GM19099 (cell line): ENCODE results near the gene KCNQ5.

Experiments used
- POLR2A ChIP-seq: IDR thresholded peaks from 3 replicates; pipeline ENCODE4 v1.6.1; 2011; ENCODE audit warnings: low read depth; ENCODE audit not compliant: insufficient read length; ENCODE audit errors: extremely low read depth

The KCNQ5 gene

DNA sequence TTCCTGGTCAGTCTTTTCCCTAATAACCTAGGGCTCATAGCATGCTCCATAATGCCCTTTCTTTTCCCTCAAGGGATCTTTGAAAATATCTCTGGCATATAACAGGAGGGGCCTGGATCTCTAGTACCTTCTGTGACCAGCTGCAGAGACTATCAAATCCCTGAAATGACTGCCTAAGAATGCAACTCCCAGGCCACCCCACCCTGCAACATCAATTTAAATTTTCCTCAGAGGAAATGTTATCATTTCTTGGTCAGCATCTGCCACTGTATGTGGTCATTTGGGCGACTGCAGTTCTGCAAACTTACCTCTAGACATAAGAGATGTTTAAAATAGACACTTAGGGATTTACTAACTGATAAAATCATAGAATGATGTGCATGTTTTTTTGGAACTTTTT, 200.2 kb downstream of the KCNQ5 start:
- no peak for TF ChIP-seq POLR2A

DNA sequence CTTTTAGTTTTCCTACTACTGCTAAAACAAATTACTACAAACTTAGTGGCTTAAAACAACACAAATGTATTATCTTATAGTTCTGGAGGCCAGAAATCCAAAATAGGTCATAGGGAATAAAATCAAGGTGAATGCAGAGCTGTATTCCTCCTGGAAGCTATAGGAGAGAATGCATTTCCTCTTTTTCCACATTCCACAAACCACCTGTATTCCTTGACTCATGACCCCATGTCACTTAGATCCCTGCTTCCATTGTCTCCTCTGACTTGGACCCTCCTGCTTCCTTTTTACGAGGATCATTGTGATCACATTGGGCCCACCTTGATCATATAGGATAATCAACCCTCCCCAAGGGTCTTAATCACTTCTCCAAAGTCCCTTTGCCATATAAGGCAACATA, 200.8 kb downstream of the KCNQ5 start:
- no peak for TF ChIP-seq POLR2A

DNA sequence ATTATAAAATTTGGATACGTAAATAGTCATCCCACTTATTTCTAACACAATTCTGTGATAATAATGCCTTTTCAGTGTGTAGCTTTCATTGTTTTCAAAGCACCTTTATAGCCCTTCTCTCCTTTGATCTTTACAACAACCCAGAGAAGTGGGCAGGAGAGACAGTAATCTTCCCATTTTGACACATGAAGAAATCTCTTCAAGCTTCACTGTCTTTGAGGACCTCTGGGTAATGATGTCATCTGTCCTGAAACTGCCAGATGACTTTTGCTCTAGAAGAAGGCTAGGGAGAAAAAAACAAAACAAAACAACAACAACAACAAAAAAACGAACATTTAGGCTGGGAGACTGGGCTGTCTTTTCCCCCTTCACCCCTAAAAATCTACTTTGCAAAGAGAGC, 203.0 kb downstream of the KCNQ5 start:
- no peak for TF ChIP-seq POLR2A

DNA sequence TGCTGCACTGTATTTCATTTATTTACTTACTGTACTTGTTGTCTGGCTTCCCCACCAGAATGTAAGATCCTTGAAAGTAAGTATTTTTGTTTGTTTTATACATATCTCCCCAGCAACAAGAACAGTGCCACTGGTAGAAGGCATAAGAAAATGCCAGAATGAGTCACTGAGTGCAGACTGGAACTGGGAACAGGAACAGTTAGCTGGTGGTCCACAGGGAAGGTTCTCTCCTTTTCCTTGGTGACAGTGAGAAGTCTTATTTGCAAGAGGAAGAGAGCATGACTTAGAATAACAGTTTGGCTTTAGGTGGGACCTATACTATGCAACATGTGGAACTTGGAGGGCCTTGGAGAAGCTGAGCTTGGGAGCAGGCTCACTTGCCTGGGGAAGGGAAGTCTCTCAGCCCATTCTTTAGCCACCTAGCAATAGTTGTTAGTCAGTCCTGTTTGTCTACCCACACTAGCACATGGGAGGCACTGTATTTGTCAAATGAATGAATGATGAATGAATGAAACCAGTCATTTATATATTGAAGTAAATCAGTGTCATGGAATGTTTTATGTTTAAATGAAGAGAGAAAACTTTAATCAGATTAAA, 203.5 kb downstream of the KCNQ5 start:
- no peak for TF ChIP-seq POLR2A

DNA sequence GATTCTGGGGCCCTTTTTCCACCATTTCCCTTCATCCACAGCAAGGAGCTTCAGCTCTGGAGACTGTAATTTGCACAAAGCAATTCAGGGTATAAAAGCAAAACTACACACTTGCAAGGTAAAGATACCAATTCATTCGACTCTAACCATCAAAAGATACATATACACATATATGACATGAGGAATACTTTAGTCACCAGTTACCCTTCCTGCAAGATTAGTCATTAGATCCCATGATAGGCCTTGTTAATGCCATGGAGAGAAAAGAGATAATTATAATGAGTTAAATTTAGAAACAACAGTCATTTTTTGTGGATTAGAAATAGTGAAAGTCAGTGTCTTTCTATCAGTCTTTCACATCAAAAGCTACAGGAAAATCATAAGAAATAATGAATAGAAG, 204.2 kb downstream of the KCNQ5 start:
- no peak for TF ChIP-seq POLR2A

DNA sequence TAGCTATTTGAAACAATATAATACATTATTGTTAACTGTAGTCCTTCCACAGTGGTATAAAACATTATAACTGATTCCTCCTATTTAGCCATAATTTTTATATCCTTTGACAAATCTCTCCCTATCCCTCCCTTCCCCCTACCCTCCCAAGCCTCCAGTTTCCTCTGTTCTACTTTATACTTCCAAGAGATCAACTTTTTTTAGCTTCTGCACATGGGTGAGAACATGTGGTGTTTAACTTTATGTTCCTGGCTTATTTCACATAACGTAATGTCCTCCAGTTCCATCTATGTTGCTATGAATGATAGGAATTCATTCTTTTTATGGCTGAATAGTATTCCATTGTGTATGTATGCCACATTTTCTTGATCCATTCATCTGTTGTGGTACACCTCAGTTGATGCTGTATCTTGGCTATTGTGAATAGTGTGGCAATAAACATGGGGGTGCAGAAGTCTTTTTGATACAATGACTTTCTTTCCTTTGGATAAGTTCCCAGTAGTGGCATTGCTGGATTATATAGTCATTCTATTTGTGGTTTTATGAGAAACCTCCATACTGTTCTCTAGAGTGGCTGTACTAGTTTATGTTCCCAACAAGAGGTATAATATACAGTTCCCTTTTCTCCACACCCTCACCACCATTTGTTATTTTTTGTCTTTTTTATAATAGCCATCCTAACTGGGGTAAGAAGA, 205.0 kb downstream of the KCNQ5 start:
- TF ChIP-seq POLR2A, result no peak

DNA sequence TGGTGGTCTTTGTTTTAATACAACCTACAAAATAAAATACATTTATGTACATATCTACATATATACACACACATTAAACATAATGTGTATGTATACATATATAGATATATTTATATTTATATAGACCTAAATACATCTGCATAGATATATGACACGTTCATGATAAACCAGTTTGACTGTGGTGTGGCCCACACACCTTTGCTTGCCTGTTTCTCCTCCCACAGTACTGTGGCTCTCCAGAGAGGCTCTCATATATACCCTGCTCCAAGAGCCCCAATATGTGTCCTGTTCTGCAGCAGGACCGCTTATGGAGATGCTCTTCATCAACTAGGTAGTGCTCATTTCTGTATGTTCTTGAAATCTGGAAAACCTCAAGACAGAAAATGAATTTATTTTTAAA, 207.0 kb downstream of the KCNQ5 start:
- TF ChIP-seq POLR2A, result no peak

DNA sequence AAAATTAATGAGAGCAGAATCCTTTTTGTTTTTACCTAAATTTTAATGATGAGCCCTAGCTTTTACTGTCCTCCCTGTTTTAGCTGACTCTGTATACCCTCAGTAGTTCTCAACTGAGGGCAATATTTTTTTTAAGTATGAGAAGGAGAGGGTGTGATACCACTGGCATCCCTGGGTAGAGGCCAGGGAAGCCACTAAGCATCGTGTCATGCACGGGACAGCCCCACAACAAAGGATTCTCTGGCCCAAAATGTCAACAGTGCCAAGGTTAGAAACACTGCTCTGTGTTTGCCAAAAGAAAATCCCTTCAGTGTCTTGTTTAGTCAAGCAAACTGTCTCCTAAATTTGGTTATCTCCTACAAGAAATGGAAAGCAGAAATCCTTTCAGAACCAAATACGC, 210.4 kb downstream of the KCNQ5 start:
- TF ChIP-seq POLR2A, result no peak

DNA sequence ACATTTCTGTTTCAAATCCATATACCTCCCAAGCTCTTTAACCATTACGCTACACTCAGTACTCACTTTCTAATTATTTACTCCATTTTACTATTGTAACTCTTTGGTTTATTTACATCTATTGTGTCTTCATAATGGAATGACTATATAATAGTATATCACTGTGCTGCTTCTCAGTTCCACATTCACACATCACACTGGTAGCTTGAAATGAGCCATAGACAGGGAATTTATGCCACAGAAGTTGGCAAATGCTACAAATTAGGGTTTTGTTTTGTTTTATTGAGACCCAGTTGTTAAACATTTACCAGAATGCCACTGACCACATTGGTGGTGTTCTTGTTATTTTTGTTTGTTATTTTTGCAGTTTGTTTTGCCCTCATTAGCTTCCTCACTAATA, 213.9 kb downstream of the KCNQ5 start:
- TF ChIP-seq POLR2A, result no peak

DNA sequence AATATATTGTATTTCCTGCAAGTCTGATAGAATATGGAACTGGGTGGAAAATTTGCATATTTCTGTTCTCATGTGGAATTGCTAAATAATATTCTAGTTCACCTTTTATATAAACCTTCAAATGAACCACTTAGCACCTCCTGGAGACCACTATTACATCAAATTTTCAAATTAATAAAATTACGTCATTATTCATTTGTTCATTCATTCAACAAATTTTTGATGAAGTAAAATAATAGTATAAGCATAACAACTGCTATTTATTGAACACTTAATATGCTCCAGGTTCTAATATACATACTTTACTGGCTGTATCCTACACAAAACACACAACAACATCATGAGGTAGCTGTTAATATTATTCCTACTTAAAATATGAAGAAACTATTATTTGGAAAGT, 215.1 kb downstream of the KCNQ5 start:
- no peak for TF ChIP-seq POLR2A

DNA sequence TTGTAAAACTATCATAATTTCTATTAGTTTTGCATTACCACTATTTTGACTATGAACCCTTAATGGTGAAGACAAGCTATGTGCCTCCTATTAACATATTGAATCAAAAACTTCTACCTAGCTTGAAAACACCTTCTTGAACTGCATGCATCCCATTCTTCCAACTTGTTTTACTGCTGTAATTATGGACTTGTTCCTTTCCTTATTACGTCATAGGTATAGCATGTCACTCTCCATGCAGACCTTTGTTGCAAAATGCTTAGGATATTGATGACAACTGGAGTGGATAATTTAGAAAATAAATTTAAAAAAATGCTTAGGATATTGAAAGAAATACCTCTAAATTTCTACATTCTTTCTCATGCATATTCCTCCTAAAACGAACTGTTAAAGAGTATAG, 219.3 kb downstream of the KCNQ5 start:
- no peak for TF ChIP-seq POLR2A

DNA sequence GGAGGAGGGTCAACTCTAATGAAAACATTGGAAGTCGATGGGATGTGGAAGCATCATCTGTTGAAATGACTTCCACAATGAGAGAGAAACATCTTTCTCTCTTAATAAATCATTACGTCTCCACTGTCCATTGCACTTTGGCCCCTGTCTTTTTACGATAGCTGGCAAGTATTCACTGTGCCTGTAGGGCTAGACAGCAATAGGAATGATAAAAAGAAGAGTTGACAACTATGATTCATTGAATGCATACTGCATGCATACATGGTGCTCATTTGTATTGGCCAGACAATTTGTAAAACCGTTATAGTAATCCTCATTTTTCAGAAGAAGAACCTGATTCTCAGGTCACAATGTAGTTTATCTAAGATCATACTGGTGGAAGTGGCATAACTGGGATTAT, 220.3 kb downstream of the KCNQ5 start:
- no peak for TF ChIP-seq POLR2A

DNA sequence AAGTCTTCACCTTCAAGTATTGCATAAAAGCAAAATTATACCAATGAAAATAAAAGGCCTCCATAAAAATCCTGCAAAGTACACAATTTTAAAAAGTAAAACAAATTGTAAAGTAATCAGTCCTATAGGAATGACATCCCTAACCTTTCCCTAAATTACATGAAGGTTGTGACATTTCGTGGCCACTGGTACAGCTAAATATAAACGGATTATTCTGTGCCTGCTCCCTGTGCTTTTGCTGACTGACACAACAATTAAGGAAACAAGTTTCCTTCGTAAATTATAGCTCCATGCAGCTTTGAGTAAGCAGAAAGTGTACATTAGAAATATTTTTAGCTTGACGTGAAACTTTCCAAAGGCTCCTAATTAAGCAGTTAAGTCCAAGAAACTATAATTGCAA, 222.8 kb downstream of the KCNQ5 start:
- no peak for TF ChIP-seq POLR2A

DNA sequence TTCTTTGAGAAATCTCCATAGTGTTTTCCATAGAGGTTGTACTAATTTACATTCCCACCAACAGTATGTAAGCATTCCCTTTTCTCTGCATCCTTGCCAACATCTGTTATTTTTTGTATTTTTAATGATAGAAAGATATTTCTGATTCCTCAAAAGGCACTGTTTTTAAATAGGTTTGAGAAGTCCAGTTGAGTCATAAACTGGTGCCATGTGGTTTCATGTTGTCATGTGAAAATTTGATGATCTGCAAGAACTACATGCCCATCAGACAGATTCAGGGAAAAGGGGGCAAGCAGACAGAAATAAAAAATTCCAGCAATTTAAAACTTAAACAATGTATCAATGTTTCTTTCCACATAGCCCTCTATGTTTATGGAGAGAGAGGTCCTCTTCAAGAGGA, 227.5 kb downstream of the KCNQ5 start:
- TF ChIP-seq POLR2A, result no peak

DNA sequence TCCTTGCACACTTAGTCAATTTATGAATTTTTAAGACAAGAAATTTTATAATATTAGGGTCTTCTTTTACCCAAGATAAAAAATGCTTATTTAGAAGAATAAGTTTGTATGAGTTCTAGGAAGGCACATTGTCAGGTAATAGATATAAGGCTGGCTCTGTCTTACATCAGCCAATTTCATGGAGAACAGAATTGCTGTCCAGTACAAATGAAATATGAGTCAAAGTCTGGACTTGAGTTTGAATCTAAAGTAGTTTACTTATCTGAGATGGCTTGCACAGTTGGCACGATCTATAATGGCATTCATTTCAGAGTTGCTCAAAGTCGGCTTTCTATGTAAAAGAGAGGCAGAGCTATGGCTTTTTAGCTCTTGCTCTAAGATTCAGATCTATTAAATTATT, 228.2 kb downstream of the KCNQ5 start:
- TF ChIP-seq POLR2A, result no peak

DNA sequence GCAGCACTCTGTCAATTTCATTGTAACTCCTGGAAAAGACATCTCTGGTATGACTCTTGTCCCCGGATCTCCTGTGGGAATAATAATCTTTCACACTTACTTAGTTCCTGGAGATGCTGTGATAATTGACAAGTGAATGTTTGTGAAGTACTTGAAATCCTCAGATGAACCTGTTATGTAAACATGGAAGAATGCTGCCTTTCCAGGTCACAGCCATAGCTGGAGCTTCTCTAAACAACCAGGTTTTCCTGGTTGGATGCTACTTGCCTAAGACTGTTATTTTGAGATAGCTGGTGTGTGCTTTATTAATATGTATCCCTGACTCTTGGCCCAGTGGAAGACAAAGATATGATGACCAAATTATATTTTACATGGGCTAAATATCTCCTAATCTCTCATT, 228.6 kb downstream of the KCNQ5 start:
- no peak for TF ChIP-seq POLR2A

DNA sequence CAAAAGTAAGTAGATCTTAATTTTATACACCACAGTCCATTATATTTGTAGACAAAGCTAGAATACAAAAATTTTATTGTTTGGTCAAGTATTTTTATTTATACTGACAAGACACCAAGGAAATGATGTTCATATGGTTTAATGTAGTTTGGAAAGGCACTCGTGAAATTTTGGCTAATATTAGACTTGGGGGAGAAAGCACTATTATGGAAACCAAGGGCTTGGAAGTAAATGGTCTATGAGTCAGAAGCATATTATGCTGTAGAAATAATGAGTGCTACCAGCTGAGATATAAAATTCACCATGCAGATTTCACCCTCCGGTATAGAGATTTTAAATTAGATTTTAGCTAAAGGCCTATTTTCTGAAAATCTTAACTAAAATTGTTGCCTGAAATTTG, 233.6 kb downstream of the KCNQ5 start:
- no peak for TF ChIP-seq POLR2A

DNA sequence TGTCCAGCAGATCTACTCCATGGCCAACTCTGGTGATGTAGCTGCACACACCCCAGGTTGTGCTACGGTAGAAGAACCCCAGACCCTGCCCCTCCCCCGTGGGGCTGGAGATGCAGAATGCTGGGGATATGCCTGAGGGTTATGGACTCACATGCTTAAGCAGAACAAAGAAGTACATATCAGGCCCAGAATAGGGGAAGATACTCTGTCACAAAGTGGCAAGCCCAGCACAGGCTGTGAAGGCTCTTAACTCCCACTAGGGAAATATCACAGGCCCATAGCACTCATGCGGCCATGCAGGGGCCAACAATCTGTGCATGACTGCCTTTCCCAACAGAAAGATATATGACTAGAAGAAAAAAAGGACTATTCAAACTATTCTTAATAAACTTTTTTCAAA, 234.9 kb downstream of the KCNQ5 start:
- no peak for TF ChIP-seq POLR2A
